ENCODE data around the gene PLA2G7. TPM values are rescaled to one million over a fixed set of nuclear protein-coding genes. Genes with fewer than 3 reads are reported as not detected.

Gene PLA2G7
- total and polyA plus RNA-seq, 10 of the 15 experiments (the other 5 are each of a cell fraction or from before 2014, with no cell fraction given): not detected

DNA sequence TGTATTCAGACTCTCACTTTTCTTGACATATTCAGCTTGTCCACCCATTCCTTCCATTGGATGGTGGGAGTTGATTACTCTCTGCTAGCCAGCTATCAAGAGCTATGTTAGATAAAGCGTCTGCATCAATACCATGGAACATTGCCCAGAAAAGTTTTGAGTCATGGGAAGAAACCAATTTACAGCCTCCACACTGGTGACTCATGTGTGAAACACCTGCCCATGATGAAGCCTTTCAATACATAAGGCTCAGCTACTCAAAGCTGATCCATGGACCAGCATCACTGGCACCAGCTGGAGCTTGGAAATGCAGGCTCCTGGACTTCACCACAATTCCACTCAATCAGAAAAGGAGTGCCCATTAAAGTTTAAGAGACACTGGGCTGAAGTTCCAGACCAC is 16.1 kb downstream of the PLA2G7 start:
- ChIA-PET RAD21 (ENCODE audit: unreplicated experiment) (no interaction called here), SMC1A (ENCODE audit: uncharacterized antibody, unreplicated experiment) (interaction anchor here (1.1 kb wide), 1 partner anchor 16 kb away, joined by 3 read pairs; no protein-coding TSS in a partner anchor), POLR2A (no interaction called here), CTCF (no interaction called here)
- Histone ChIP-seq H4K20me1 (ENCODE audit: control insufficient read depth, insufficient read depth) (no peaks in the 10 kb centered on the region), H3K4me3 (no peak overlapping the region), H3K36me3 (ENCODE audit: control insufficient read depth in 2 of 2, insufficient read depth in 2 of 2, low read length in 1 of 2) (no peaks in the 10 kb centered on the region), H3K27ac (ENCODE audit: control insufficient read depth, insufficient read depth) (no peak overlapping the region), H3K9ac (ENCODE audit: control insufficient read depth, insufficient read depth, low read length) (no peak overlapping the region), H2AFZ (ENCODE audit: control insufficient read depth, low read depth, low read length) (no peak overlapping the region), H3K79me2 (ENCODE audit: control insufficient read depth, insufficient read depth, low read length) (no peaks in the 10 kb centered on the region), H3K4me2 (ENCODE audit: control insufficient read depth, insufficient read depth) (no peak overlapping the region), H3K9me3 (replicated peaks; ENCODE audit: control insufficient read depth, insufficient read depth, low read length) (no peaks in the 10 kb centered on the region), H3K27me3 (replicated peaks in 1 of 2; ENCODE audit: control insufficient read depth in 2 of 2, insufficient read depth in 2 of 2, low read length in 1 of 2) (peaks cover 0 to 2% of the 10 kb centered on the region in 2 experiments; a peak in 2 of 4 replicates), H3K4me1 (ENCODE audit: control insufficient read depth, insufficient read depth, low read length) (no peaks in the 10 kb centered on the region)
- in situ Hi-C loops (cut with MboI) (no loop called here), intact Hi-C loops (cut with micrococcal nuclease; ENCODE audit: unreplicated experiment) (no loop called here)
- ATAC-seq (no peak), DNase-seq (ENCODE audit: low read depth, low spot score) (no peak), FAIRE-seq (no peak)
- WGBS (ENCODE audit: insufficient coverage, insufficient replicate concordance, low lambda C conversion rate, missing lambda C conversion rate): 0% methylated on average over 1 of the region's 1 CpG
- TF ChIP-seq IKZF2 (IDR thresholded peaks at IDR 0.05) (no peak), CREM (IDR thresholded peaks at IDR 0.05; ENCODE audit: low read depth) (no peak), KDM1A (IDR thresholded peaks at IDR 0.05; ENCODE audit: borderline replicate concordance) (no peak), LARP7 (IDR thresholded peaks at IDR 0.05) (no peak), ZNF384 (IDR thresholded peaks at IDR 0.05; ENCODE audit: borderline replicate concordance, low read depth, low read length) (no peak), NFYA (IDR thresholded peaks at IDR 0.05; ENCODE audit: borderline replicate concordance, low read depth, low read length) (no peak), BMI1 (IDR thresholded peaks at IDR 0.05; ENCODE audit: borderline replicate concordance) (no peak), ESRRA (IDR thresholded peaks at IDR 0.05; ENCODE audit: low read length) (no peak), FOS (IDR thresholded peaks at IDR 0.05; ENCODE audit: borderline replicate concordance, extremely low read depth, insufficient read length) (no peak), ZNF217 (IDR thresholded peaks at IDR 0.05) (no peak), ZSCAN29 (IDR thresholded peaks at IDR 0.05) (no peak), HSF1 (IDR thresholded peaks at IDR 0.05; ENCODE audit: low read depth, low read length) (no peak), ZNF622 (IDR thresholded peaks at IDR 0.05) (no peak)
- no TSS peak for BruUV-seq (replicated peaks)

Data from GM12878 (cell line).